Measurements from ENCODE around the gene RAPGEF2.
A peak's percentile ranks its signal among the peaks of the same experiment; 100 is the strongest.
"Not testable (repeated sequence)": the region's sequence is repeated elsewhere in the genome, so short reads cannot be mapped to it uniquely, and the experiment has no call there.

Gene RAPGEF2

DNA sequence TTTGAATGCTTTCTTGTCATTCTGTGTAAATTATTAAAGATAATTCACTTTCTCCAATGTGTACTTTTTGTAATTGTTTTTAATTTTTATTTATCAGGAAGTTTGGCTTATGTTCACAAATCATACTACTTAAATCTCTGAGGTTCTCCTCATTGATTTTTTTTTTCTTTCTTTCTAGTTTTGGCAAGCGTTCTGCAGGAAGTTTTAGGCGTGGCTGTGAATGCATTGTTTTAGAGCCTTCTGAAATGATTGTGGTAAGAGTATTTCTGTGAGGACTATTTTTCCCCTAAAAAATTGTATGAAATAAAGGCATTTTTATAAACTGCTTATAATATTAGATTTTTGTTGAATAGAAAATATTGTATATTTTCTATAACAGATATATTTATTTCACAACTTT, 135.8 kb downstream of the RAPGEF2 start:
- DNase-seq (ENCODE audit: low spot score): no peak

GRCh38 chr4:159239629-159240028, 136.8 kb downstream of the RAPGEF2 start:
- no peak for DNase-seq (ENCODE audit: low spot score)

GRCh38 chr4:159240046-159240445, 137.2 kb downstream of the RAPGEF2 start:
- DNase-seq (ENCODE audit: low spot score): no peak

DNA sequence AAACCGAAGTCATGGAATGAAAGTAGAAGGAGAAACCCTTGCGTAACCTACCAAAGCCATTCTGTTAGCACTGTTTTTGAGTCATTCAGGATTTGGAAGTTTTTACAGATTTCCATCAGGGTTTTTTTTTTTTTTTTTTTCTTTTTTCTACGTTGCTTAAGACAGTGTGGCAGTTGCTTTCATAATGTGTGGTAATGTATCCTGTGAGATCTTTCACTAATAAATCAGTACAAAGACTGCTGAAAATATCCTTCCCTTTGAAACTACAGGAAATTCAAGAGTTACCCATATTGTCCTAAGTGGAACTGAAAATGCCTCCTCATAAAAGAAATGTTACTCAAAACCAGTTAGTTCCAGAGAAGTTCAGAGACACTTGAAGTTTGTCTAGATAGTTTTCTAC, 137.8 kb downstream of the RAPGEF2 start:
- DNase-seq (ENCODE audit: low spot score): no peak

DNA sequence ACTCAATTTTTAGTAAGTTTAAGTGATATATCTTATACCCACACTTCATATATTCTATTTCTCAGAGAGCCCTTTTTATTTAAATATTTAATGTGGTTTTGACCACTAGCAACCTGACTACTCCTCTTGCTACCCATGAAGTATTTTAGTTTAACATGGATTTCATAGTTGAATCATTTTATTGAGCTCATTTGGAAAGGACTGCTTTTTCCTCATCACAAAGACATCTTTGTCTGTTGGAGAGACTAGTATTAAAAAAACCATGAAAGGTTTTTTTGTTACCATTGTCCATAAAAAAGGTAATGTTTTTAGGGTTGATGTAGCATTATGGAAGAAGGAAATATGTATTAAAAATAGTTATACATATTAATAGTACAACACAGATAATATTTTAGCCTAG, 139.5 kb downstream of the RAPGEF2 start:
- peak; percentile 77 for DNase-seq (ENCODE audit: low spot score)

DNA sequence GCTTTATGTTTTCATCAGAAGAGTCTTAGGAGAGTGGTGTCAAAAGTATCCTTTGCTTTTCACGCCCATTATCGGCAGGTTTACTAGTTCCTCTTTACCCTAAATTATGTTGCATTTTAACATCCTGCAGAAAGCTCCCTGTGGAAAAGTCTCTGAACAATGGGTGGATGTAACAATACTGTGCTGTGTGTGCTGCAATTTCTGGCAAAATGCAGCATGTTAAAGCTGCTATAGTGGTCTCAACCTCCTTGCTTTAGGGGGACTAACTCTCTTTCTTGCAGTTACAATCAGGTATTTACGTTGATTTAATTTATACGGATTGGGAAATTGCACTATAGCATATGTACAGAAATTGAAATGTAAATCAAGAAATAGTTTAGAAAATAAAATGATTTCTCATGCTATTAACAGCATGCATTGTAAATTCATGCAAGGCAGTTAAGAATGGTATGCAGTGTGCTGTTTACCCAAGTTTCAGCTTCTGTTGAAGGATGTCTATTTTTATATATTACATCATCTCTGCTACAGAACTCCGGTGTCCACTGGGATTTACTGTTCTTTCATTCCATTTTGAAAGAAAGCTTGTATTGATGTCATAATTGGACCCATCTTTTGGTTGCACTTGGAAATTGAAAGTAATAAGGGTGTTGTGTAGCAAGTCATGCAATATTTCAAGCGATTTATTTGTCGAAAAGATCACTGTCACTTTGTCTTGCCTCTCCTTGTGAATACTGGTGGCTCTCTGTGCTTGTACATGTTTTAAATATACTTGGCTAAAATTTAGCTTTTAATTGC, 145.7 kb downstream of the RAPGEF2 start:
- DNase-seq (ENCODE audit: low spot score): peak; percentile 89

DNA sequence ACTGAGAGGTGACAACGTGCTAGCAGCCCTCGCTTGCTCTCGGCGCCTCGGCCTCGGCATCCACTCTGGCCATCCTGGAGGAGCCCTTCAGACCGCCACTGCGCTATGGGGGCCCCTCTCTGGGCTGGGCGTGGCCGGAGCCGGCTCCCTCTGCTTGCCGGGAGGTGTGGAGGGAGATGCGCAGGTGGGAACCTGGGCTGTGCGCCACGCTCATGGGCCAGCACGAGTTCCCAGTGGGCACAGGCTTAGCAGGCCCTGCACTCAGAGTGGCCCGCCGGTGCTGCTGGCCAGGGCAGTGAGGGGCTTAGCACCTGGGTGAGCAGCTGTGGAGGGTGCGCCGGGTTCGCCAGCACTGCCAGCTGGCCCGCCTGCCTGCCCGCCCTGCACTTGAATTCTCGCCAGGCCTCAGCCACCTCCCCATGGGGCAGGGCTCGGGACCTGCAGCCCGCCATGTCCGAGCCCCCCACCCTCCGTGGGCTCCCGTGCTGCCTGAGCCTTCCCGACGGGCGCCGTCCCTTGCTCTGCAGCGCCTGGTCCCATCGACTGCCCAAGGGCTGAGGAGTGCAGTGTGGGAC, 148.0 kb downstream of the RAPGEF2 start:
- no peak for DNase-seq (ENCODE audit: low spot score)

GRCh38 chr4:159251580-159251979, 148.7 kb downstream of the RAPGEF2 start:
- not testable (repeated sequence) for DNase-seq (ENCODE audit: low spot score)

- DNase-seq (ENCODE audit: low spot score): no peak
Measured at GRCh38 chr4:159252491-159252890, 149.6 kb downstream of the RAPGEF2 start.

- DNase-seq (ENCODE audit: low spot score): no peak
Measured at GRCh38 chr4:159256037-159256436, 153.2 kb downstream of the RAPGEF2 start.

GRCh38 chr4:159258889-159259560, 156.1 kb downstream of the RAPGEF2 start:
- DNase-seq (ENCODE audit: low spot score): no peak

GRCh38 chr4:159264057-159264456, 161.2 kb downstream of the RAPGEF2 start:
- no peak for DNase-seq (ENCODE audit: low spot score)

DNA sequence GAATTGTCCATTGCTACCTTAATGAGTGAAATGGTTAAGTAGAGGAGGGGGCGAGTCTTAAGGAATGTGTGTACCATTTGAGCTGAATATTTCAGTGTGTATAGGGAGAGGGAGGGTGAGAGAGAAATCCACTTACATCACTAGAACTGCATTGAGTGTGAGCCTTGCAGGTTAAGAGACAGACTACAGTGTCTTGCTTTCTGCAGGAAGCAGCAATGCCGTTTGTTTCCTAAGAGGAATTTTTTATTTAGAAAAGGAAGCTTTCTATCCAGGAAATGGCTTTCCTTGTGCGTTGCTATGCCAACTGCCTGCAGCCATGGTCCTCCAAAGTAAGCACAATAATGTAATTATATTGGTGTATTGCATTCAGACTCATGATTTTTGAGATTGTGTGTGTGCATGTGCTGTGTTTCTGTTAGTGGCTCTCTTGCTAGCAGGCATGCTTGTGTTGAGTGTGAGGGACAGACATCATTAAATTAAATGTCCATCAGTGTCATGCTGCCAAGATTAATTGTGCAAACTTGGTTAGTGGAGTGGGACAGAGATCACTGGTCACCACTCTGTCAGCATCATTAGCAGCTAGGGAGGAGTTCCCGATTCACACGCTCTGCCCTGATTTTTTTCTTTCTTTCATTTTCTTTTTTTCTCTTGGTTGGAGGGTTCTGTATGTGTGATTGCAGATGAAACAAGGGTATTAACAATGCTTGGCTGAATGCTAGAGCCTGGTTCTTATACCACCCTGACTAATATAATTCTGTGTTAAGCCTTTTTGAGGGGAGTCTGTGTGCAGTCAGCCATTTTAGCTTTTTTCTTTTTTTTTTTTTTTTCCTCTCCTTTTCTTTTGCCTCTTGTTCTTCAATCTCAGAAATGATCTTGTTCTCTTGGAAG, 164.3 kb downstream of the RAPGEF2 start:
- DNase-seq (ENCODE audit: low spot score): peak; percentile 77

DNA sequence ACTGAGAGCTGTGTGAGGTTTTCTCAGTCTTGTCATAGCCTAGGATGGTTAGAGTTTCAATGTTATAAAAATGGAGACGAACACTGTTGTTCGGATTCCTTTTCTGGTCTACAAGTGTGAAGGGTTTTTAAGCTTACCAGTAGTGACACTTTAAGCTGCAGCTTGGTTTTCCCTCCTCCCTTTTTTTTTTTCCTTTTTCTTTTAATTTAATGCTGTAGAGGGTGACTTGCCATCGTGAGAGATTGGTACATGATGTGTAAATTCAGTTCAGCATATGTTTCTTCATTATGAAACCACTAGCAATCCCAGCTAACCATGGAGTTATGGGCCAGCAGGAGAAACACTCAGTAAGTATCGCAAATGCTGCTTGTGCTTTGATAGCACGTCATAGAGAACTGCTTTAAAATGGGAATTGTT, 165.0 kb downstream of the RAPGEF2 start:
- peak; percentile 83 for DNase-seq (ENCODE audit: low spot score)

DNA sequence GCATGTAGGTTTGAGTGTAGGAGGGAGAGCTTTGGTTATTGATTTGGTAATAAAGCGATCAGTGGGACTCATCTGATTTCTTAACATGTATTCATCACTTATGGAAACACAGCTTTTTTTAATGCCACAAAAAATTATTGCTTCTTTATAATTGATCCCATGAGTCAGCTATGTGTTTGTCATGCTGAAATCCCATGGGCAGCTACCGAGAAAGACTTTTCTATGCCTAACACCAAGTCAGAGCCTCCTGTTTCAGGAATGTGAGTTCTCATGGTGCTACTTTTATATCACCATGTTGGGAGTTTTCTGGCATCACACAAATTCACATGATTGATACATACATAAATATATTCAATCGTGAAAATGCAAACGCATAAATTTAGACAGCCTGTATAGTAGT, 165.7 kb downstream of the RAPGEF2 start:
- peak; percentile 70 for DNase-seq (ENCODE audit: low spot score)

GRCh38 chr4:159269116-159269515, 166.2 kb downstream of the RAPGEF2 start:
- peak; percentile 81 for DNase-seq (ENCODE audit: low spot score)

DNA sequence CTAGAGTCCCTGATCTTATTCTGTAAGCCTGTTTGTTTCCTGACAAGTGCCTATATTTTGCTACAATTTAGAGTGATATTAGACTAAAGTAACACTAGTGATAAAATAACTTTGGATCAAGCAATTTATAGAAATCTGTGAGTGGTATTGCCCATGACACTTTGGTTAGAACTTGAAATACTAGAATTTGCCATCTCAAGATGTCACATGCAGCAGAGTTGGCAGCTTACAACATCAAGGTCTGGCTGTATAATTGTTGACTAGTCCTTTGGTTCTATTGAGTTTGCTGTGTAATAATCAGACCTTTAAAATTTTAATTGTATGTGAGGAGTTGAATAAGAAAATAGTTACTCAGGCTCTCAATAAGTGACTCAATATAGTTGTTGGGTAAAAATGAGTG, 167.1 kb downstream of the RAPGEF2 start:
- peak; percentile 63 for DNase-seq (ENCODE audit: low spot score)

GRCh38 chr4:159271856-159272255, 169.0 kb downstream of the RAPGEF2 start:
- peak; percentile 59 for DNase-seq (ENCODE audit: low spot score)

DNA sequence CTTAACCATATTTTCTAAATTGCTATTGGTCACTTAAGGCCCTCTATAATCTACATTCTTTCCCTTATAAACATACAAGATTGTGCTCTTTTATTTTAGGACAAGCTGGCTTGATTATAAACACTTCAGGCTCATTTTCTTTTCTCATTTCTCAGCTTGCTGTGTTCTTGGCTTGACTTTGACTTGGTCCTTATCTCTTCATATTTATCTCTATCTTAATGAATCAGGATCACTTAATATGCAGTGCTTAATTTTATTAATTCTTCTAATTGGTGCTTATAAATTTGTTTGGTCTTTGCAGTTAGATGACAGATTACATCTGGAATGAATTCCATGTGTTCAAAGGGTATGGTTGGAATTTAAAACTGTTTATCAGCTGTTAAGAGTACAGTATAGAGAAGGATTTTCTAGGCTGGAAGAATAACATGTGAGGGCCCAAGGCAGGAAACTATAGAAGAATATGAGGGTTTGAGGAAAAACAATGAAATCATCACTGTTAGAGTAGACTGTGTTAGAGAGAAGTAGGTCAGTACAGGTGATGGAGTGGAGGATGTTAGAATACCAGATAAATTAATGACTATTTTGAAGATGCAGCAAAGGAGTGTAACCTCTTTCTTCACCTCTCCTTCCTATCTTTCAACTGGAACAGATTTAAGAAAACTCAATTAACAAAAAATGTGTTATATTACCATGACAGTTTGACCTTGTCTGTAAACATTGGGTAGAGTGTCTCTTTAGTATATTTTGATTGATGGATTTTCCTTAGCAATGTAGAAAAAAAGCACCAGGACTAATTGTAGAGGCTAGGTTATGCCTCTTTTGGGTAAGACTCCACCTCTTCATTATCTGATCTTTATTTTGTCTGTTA, 169.6 kb downstream of the RAPGEF2 start:
- no peak for DNase-seq (ENCODE audit: low spot score)

DNA sequence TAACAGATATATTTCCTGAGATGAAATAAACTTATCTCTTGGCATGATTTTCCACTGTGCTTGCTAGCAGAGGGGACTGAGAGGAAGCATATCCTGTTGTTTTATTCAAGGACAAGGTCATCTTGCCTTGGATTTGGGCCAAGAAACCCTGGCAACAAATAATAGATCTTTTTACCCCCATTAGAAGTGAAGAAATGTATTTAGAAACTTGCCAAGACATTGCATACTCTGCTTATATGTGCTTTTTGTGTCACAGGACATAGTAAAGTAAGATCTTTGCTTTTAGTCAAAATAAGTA, 170.2 kb downstream of the RAPGEF2 start:
- DNase-seq (ENCODE audit: low spot score): no peak

DNA sequence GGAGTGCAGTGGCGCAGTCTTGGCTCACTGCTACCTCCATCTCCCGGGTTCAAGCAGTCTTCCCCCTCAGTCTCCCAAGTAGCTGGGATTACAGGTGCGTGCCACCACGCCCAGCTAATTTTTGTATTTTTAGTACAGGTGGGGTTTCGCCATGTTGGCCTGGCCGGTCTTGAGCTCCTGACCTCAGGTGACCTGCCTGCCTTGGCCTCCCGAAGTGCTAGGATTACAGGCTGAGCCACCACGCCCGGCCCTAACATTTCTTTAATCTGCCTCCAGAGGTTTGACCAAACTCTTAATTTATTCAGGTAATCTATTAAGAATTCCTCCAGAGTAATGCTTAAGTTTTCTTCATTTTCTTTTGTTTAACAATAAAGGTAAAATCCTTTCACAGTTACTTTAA, 171.0 kb downstream of the RAPGEF2 start:
- DNase-seq (ENCODE audit: low spot score): no peak
